IMR-90 (cell line): ENCODE data around the gene ACAD10. TPM values are rescaled to one million over a fixed set of nuclear protein-coding genes. Genes with fewer than 3 reads are reported as not detected.

ENCODE experiments used
- ATAC-seq: fragments of 200-7000 bp; cut with Tn5 transposase; 2 replicates; pipeline ENCODE4 v1.9.1; 2020; ENCODE audit warnings: low read depth, mild to moderate bottlenecking, moderate library complexity
- BruUV-seq: library from RNA; stranded (reverse); fragments of 400-500 nt; replicated peaks from 2 replicates; lab custom pipeline; 2021; lab: Mats Ljungman, UMichigan
- CTCF ChIA-PET: fragments of 300-600 bp; formaldehyde crosslinking; extraction: SDS; loops from one replicate; lab custom pipeline; 2021; ENCODE audit warnings: antibody characterized with exemption; lab: Yijun Ruan, JAX
- POLR2A ChIA-PET: fragments of 300-600 bp; sonication (Branson Sonifier 250); formaldehyde crosslinking; loops from one replicate; lab custom pipeline; 2022; ENCODE audit warnings: antibody characterized with exemption; ENCODE audit not compliant: unreplicated experiment; lab: Charles Lee
- DNase-seq: peaks from one replicate; pipeline ENCODE4 v3.0.0; 2013
- H2AFZ ChIP-seq: replicated peaks from 2 replicates; pipeline ENCODE3; 2013; ENCODE audit warnings: low read length, mild to moderate bottlenecking; ENCODE audit not compliant: poor library complexity
- H2AK5ac ChIP-seq: 2 replicates; pipeline ENCODE4 v1.6.1; 2013; ENCODE audit warnings: low read depth, low read length, inconsistent platforms
- H2AK9ac ChIP-seq: replicated peaks from 2 replicates; pipeline ENCODE3; 2013; ENCODE audit warnings: mild to moderate bottlenecking, low read depth, low read length, moderate library complexity; ENCODE audit not compliant: poor library complexity
- H2BK120ac ChIP-seq: 2 replicates; pipeline ENCODE4 v1.6.1; 2013; ENCODE audit warnings: low read depth, low read length, inconsistent platforms
- H2BK15ac ChIP-seq: 3 replicates; pipeline ENCODE4 v1.6.1; 2013; ENCODE audit warnings: low read depth, low read length, inconsistent platforms
- H2BK20ac ChIP-seq: 2 replicates; pipeline ENCODE4 v1.6.1; 2013; ENCODE audit warnings: low read depth, mild to moderate bottlenecking, inconsistent platforms, low read length, moderate library complexity
- H2BK5ac ChIP-seq: 2 replicates; pipeline ENCODE4 v1.6.1; 2013; ENCODE audit warnings: mild to moderate bottlenecking, low read depth, low read length, inconsistent platforms; ENCODE audit not compliant: poor library complexity, severe bottlenecking
- H3K14ac ChIP-seq: replicated peaks from 2 replicates; pipeline ENCODE4 v1.6.1; 2013; ENCODE audit warnings: low read depth, low read length, inconsistent platforms
- H3K18ac ChIP-seq: 2 replicates; pipeline ENCODE4 v1.6.1; 2013; ENCODE audit warnings: low read depth, low read length, control low read depth
- H3K23ac ChIP-seq: 2 replicates; pipeline ENCODE4 v1.6.1; 2013; ENCODE audit warnings: low read depth, low read length, inconsistent platforms
- H3K27ac ChIP-seq: 2 replicates; pipeline ENCODE4 v1.5.1; 2013; ENCODE audit warnings: mild to moderate bottlenecking, control low read depth, low read length; ENCODE audit not compliant: insufficient read depth
- H3K27me3 ChIP-seq: 2 replicates; pipeline ENCODE4 v1.6.1; 2013; ENCODE audit warnings: low read length; ENCODE audit not compliant: control insufficient read depth, insufficient read depth
- H3K36me3 ChIP-seq: 2 replicates; pipeline ENCODE4 v1.6.1; 2013; ENCODE audit warnings: low read length, mixed read lengths; ENCODE audit not compliant: control insufficient read depth, insufficient read depth
- H3K4ac ChIP-seq: 2 replicates; pipeline ENCODE4 v1.6.1; 2013; ENCODE audit warnings: low read depth, low read length, inconsistent platforms
- H3K4me1 ChIP-seq: 2 replicates; pipeline ENCODE4 v1.6.1; 2013; ENCODE audit warnings: low read length, mixed read lengths; ENCODE audit not compliant: control insufficient read depth, insufficient read depth
- H3K4me2 ChIP-seq: 2 replicates; pipeline ENCODE4 v1.6.1; 2013; ENCODE audit warnings: low read depth, mild to moderate bottlenecking, control low read depth, low read length, moderate library complexity
- H3K4me3 ChIP-seq: 2 replicates; pipeline ENCODE4 v1.5.1; 2013; ENCODE audit warnings: low read depth, mild to moderate bottlenecking, control low read depth, low read length, moderate library complexity; ENCODE audit not compliant: insufficient read depth
- H3K56ac ChIP-seq: 2 replicates; pipeline ENCODE4 v1.6.1; 2013; ENCODE audit warnings: low read length, inconsistent platforms; ENCODE audit not compliant: insufficient read depth; ENCODE audit errors: extremely low read depth
- H3K79me1 ChIP-seq, 2 experiments: 2 replicates each; pipeline ENCODE4 v1.6.1; 2013; ENCODE audit warnings: low read length in 2 of 2, inconsistent platforms in 1 of 2, low read depth in 1 of 2
- H3K9ac ChIP-seq: 2 replicates; pipeline ENCODE4 v1.6.1; 2013; ENCODE audit warnings: low read depth, low read length, control low read depth
- H3K9me1 ChIP-seq: 2 replicates; pipeline ENCODE4 v1.6.1; 2013; ENCODE audit warnings: low read length, inconsistent platforms; ENCODE audit not compliant: insufficient read depth
- H3K9me3 ChIP-seq: 2 replicates; pipeline ENCODE4 v1.6.1; 2013; ENCODE audit warnings: low read length; ENCODE audit not compliant: control insufficient read depth, insufficient read depth
- H4K20me1 ChIP-seq: 2 replicates; pipeline ENCODE4 v1.6.1; 2013; ENCODE audit warnings: low read length, inconsistent platforms; ENCODE audit not compliant: insufficient read depth
- H4K5ac ChIP-seq: 2 replicates; pipeline ENCODE4 v1.6.1; 2013; ENCODE audit warnings: mild to moderate bottlenecking, low read depth, low read length, control low read depth
- H4K8ac ChIP-seq, 2 experiments: 2 replicates each; pipeline ENCODE4 v1.6.1; 2013; ENCODE audit warnings: low read depth in 2 of 2, low read length in 2 of 2, control low read depth in 1 of 2, inconsistent platforms in 1 of 2
- H4K91ac ChIP-seq: 2 replicates; pipeline ENCODE4 v1.6.1; 2013; ENCODE audit warnings: low read depth, low read length, inconsistent platforms; ENCODE audit not compliant: insufficient read depth
- BHLHE40 ChIP-seq: fragments of 150-350 bp; IDR thresholded peaks from 2 replicates; pipeline ENCODE4 v1.6.1; 2016; ENCODE audit warnings: mild to moderate bottlenecking, low read depth, low read length
- CEBPB ChIP-seq: IDR thresholded peaks from 2 replicates; pipeline ENCODE4 v1.6.1; 2012; ENCODE audit warnings: low read depth, low read length, improper control_type of control experiment
- CHD1 ChIP-seq: IDR thresholded peaks from 2 replicates; pipeline ENCODE4 v1.6.1; 2012; ENCODE audit warnings: low read depth, low read length, improper control_type of control experiment
- ELK1 ChIP-seq: fragments of 150-350 bp; IDR thresholded peaks from 2 replicates; pipeline ENCODE4 v1.6.1; 2016; ENCODE audit warnings: low read depth, mild to moderate bottlenecking, low read length, moderate library complexity, borderline replicate concordance
- FOS ChIP-seq: fragments of 150-350 bp; IDR thresholded peaks from 2 replicates; pipeline ENCODE4 v1.6.1; 2016; ENCODE audit warnings: low read depth, low read length
- MAFK ChIP-seq: IDR thresholded peaks from 2 replicates; pipeline ENCODE4 v1.6.1; 2012; ENCODE audit warnings: low read depth, low read length, improper control_type of control experiment
- MXI1 ChIP-seq: IDR thresholded peaks from 2 replicates; pipeline ENCODE4 v1.6.1; 2012; ENCODE audit warnings: low read depth, mild to moderate bottlenecking, low read length, moderate library complexity, borderline replicate concordance
- NFE2L2 ChIP-seq: fragments of 150-350 bp; IDR thresholded peaks from 2 replicates; pipeline ENCODE4 v1.6.1; 2016; ENCODE audit warnings: low read depth, mild to moderate bottlenecking, low read length
- POLR2A ChIP-seq: IDR thresholded peaks from 2 replicates; pipeline ENCODE4 v1.6.1; 2012; ENCODE audit warnings: mild to moderate bottlenecking, low read depth, low read length
- RAD21 ChIP-seq: IDR thresholded peaks from 2 replicates; pipeline ENCODE4 v1.6.1; 2012; ENCODE audit warnings: low read length, improper control_type of control experiment
- RCOR1 ChIP-seq: IDR thresholded peaks from 2 replicates; pipeline ENCODE4 v1.6.1; 2012; ENCODE audit warnings: mild to moderate bottlenecking, low read length, improper control_type of control experiment; ENCODE audit not compliant: insufficient replicate concordance
- RFX5 ChIP-seq: IDR thresholded peaks from 2 replicates; pipeline ENCODE4 v1.8.0; 2012; ENCODE audit warnings: low read depth, mild to moderate bottlenecking, low read length, moderate library complexity
- SMC3 ChIP-seq: fragments of 150-350 bp; IDR thresholded peaks from 2 replicates; pipeline ENCODE4 v1.6.1; 2016; ENCODE audit warnings: low read depth, mild to moderate bottlenecking, antibody characterized with exemption, low read length, moderate library complexity
- WGBS, 2 experiments: methylation state at CpG; one replicate each; pipeline versions ENCODE4 v1.1.5 to v1.1.7; 2013; ENCODE audit warnings: missing lambda C conversion rate in 2 of 2; ENCODE audit not compliant: insufficient read length in 1 of 2; ENCODE audit errors: extremely low coverage in 2 of 2; 5-methylcytosine and 5-hydroxymethylcytosine counted together
- dilution Hi-C: fragments of 300-500 bp; cut with HindIII; formaldehyde crosslinking; loops from one replicate; pipeline ENCODE4 v1.14.3; 2018; ENCODE audit warnings: low sequenced_read_pairs; ENCODE audit not compliant: unreplicated experiment
- in situ Hi-C: fragments of 300-500 bp; cut with MboI; formaldehyde crosslinking; loops from 3 replicates; pipeline ENCODE4 v1.14.3; 2019; ENCODE audit warnings: low sequenced_read_pairs, inconsistent platforms, mixed read lengths
- intact Hi-C: fragments of 100-400 bp; cut with micrococcal nuclease; formaldehyde crosslinking; loops from 2 replicates; pipeline ENCODE4 v1.10.0; 2022
- polyA plus RNA-seq, 3 experiments: library from polyadenylated mRNA; depleted of rRNA; stranded (reverse); fragments of >200 nt; gene quantifications; 2 replicates each; pipeline ENCODE4 v1.2.3, GENCODE V29; 2012; ENCODE audit warnings: low replicate concordance in 1 of 3
- total RNA-seq: library from RNA; depleted of rRNA; stranded (reverse); fragments of >200 nt; gene quantifications from 2 replicates; pipeline ENCODE4 v1.2.3, GENCODE V29; 2012
- TF ChIP-seq, protein P1 (sequence below): conservative IDR thresholded peaks from 2 replicates; pipeline ENCODE4 v1.5.1; 2012; ENCODE audit warnings: mild to moderate bottlenecking, low read depth, low read length, improper control_type of control experiment

ACAD10 gene
- total and polyA plus RNA-seq, 2 of the 4 experiments (the other 2 are of a cell fraction) = 12.4 to 21.0 TPM

DNA sequence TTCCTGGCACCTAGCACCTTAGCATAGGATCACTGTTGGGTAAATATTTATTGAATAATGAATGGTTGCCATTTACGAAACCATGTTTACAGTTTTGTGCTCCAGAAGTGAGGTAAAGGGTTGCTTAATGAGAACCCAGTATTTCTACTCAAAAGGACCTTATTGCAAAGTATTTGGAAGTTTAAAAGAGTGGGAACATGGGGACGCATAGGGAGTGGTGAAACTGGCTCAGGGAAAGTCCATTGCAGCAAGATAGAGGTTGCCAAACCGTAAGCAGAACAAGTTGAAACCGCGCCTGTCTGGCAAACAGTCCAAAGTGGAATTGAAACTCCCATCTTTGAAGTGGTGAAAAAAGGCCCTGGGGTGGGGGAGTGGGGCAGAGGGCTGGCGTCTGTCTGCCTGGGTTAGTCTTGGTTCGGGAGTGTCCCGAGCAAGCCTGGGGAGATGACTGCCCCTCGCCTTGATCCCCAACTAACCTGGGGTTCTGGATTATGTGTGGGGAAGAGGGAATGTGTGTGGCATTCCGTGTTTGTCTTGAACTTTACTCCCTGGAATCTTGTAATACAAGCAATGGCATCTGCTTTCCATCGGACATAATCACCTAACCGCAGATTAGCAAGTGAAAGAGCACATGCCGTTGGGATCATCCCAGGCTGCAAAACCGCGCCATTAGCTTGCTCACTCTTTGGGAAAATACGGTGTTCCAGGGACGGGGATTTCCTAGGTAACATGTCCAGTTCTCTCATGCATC, 88.1 kb downstream of the ACAD10 start:
- Histone ChIP-seq H3K4me2 (peak overlapping the region; percentile 69), H2AFZ (peak overlapping the region; percentile 67)
- WGBS, 2 experiments = 1% methylated on average over 9 of the region's 17 CpGs; no CpG with 5 or more reads in 1 of the 2 experiments
- TF ChIP-seq BHLHE40 = peak; percentile 95
- TF ChIP-seq CHD1 = no peak
- TF ChIP-seq MXI1 = no peak
- peak; percentile 7; the same call in 1 of the 2 replicates for TF ChIP-seq MAFK
- peak; percentile 20; the same call in 1 of the 2 replicates for TF ChIP-seq FOS
- TF ChIP-seq RFX5 = no peak
- TF ChIP-seq RAD21 = no peak
- peak; percentile 86 for TF ChIP-seq RCOR1
- no peak for TF ChIP-seq POLR2A
- TF ChIP-seq SMC3 = no peak
- TF ChIP-seq, protein P1, sequence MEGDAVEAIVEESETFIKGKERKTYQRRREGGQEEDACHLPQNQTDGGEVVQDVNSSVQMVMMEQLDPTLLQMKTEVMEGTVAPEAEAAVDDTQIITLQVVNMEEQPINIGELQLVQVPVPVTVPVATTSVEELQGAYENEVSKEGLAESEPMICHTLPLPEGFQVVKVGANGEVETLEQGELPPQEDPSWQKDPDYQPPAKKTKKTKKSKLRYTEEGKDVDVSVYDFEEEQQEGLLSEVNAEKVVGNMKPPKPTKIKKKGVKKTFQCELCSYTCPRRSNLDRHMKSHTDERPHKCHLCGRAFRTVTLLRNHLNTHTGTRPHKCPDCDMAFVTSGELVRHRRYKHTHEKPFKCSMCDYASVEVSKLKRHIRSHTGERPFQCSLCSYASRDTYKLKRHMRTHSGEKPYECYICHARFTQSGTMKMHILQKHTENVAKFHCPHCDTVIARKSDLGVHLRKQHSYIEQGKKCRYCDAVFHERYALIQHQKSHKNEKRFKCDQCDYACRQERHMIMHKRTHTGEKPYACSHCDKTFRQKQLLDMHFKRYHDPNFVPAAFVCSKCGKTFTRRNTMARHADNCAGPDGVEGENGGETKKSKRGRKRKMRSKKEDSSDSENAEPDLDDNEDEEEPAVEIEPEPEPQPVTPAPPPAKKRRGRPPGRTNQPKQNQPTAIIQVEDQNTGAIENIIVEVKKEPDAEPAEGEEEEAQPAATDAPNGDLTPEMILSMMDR = no peak
- TF ChIP-seq NFE2L2 = no peak
- TF ChIP-seq CEBPB = peak; percentile 81
- no peak for TF ChIP-seq ELK1

More for the DNA sequence above, 88.1 kb downstream of the ACAD10 start:
- ATAC-seq = peak; percentile 68
- 0 out of 2 replicates have a peak overlapping the region, but pooled peaks have one; percentile 4 for H2BK20ac ChIP-seq
- peak overlapping the region; percentile 1; the same call in 1 of the 2 replicates for H3K18ac ChIP-seq
- H3K56ac ChIP-seq = no peak overlapping the region
- peaks cover 28% of the 10 kb centered on the region for H3K9me1 ChIP-seq
- in situ Hi-C loops (no loop called here), dilution Hi-C loops (no loop called here), intact Hi-C loops (no loop called here)
- H2AK9ac ChIP-seq = no peak overlapping the region
- ChIA-PET CTCF (interaction anchor here (0.6 kb wide), 2 partner anchors 40 to 1833 kb away, joined by 3 read pairs; no protein-coding TSS in a partner anchor), POLR2A (no interaction called here)
- H3K23ac ChIP-seq = peak overlapping the region; percentile 6; the same call in 1 of the 2 replicates
- peak overlapping the region; percentile 37 for H3K4ac ChIP-seq
- H3K14ac ChIP-seq = no peak overlapping the region
- 0 out of 2 replicates have a peak overlapping the region, but pooled peaks have one; percentile 5 for H3K4me3 ChIP-seq
- peak overlapping the region; percentile 2; the same call in 1 of the 2 replicates for H3K9ac ChIP-seq
- H3K27me3 ChIP-seq = no peaks in the 10 kb centered on the region
- peaks cover 8 to 54% of the 10 kb centered on the region in 2 experiments for H3K79me1 ChIP-seq
- peaks cover 44% of the 10 kb centered on the region; the same call in 1 of the 2 replicates for H4K20me1 ChIP-seq
- no peaks in the 10 kb centered on the region for H3K9me3 ChIP-seq
- peaks cover 12% of the 10 kb centered on the region; the same call in 1 of the 2 replicates for H3K36me3 ChIP-seq
- peak overlapping the region; percentile 13; the same call in 1 of the 2 replicates for H4K91ac ChIP-seq
- peak overlapping the region; percentile 17 for H2AK5ac ChIP-seq
- H2BK15ac ChIP-seq = peak overlapping the region; percentile 61; the same call in 2 of the 3 replicates
- H2BK5ac ChIP-seq = peak overlapping the region; percentile 33
- BruUV-seq = no TSS peak
- peaks cover 26% of the 10 kb centered on the region for H3K4me1 ChIP-seq
- peak overlapping the region in 1 of 2 experiments; percentile 46; a peak in 1 of 4 replicates for H4K8ac ChIP-seq
- peak overlapping the region; percentile 84 for H3K27ac ChIP-seq
- peak overlapping the region; percentile 36 for H2BK120ac ChIP-seq
- peak; percentile 97 for DNase-seq
- no peak overlapping the region for H4K5ac ChIP-seq
